Measurements from ENCODE around the gene OBSL1. TPM values are rescaled to one million over a fixed set of nuclear protein-coding genes. Genes with fewer than 3 reads are reported as not detected.

The OBSL1 gene
- total RNA-seq, 1 donor from 2014 or later = 122 TPM

GRCh38 chr2:219551441-219552381 lies 19.6 kb downstream of the OBSL1 start:
- peaks cover 16% of the 10 kb centered on the region for H3K27me3 Mint-ChIP-seq (ENCODE audit: low read depth)
- no peaks in the 10 kb centered on the region for H3K9me3 Mint-ChIP-seq
- H3K27ac Mint-ChIP-seq (ENCODE audit: unreplicated experiment) = no peak overlapping the region
- H3K4me3 Mint-ChIP-seq = peak overlapping the region; percentile 88
- no peak for DNase-seq (ENCODE audit: low read depth, low spot score)
- peaks cover 3% of the 10 kb centered on the region for H3K36me3 Mint-ChIP-seq (ENCODE audit: low read depth)
- TF ChIP-seq CTCF (conservative IDR thresholded peaks at IDR 0.05) = no peak
- H3K4me1 Mint-ChIP-seq = peaks cover 20% of the 10 kb centered on the region

GRCh38 chr2:219549619-219550018 lies 21.7 kb downstream of the OBSL1 start:
- Mint-ChIP-seq H3K27me3 (ENCODE audit: low read depth) (peaks cover 16% of the 10 kb centered on the region), H3K4me3 (peak overlapping the region; percentile 72), H3K36me3 (ENCODE audit: low read depth) (peaks cover 3% of the 10 kb centered on the region), H3K9me3 (no peaks in the 10 kb centered on the region), H3K4me1 (peaks cover 33% of the 10 kb centered on the region), H3K27ac (ENCODE audit: unreplicated experiment) (no peak overlapping the region)
- no peak for DNase-seq (ENCODE audit: low read depth, low spot score)
- no peak for TF ChIP-seq CTCF (conservative IDR thresholded peaks at IDR 0.05)

GRCh38 chr2:219548990-219549389 lies 22.3 kb downstream of the OBSL1 start:
- H3K4me3 Mint-ChIP-seq = peak overlapping the region; percentile 72
- TF ChIP-seq CTCF (conservative IDR thresholded peaks at IDR 0.05) = no peak
- H3K4me1 Mint-ChIP-seq = peaks cover 39% of the 10 kb centered on the region
- no peak for DNase-seq (ENCODE audit: low read depth, low spot score)
- no peak overlapping the region for H3K27ac Mint-ChIP-seq (ENCODE audit: unreplicated experiment)
- peaks cover 14% of the 10 kb centered on the region for H3K27me3 Mint-ChIP-seq (ENCODE audit: low read depth)
- peaks cover 3% of the 10 kb centered on the region for H3K36me3 Mint-ChIP-seq (ENCODE audit: low read depth)
- H3K9me3 Mint-ChIP-seq = no peaks in the 10 kb centered on the region

- Mint-ChIP-seq H3K27ac (ENCODE audit: unreplicated experiment) (no peak overlapping the region), H3K4me3 (peak overlapping the region; percentile 66), H3K9me3 (no peaks in the 10 kb centered on the region), H3K27me3 (ENCODE audit: low read depth) (peaks cover 4% of the 10 kb centered on the region), H3K4me1 (peaks cover 38% of the 10 kb centered on the region), H3K36me3 (ENCODE audit: low read depth) (peaks cover 3% of the 10 kb centered on the region)
- no peak for TF ChIP-seq CTCF (conservative IDR thresholded peaks at IDR 0.05)
- DNase-seq (ENCODE audit: low read depth, low spot score) = no peak
Observed at GRCh38 chr2:219547621-219548020, 23.7 kb downstream of the OBSL1 start.

- H3K27ac Mint-ChIP-seq (ENCODE audit: unreplicated experiment) = no peak overlapping the region
- no peak for TF ChIP-seq CTCF (conservative IDR thresholded peaks at IDR 0.05)
- peak overlapping the region; percentile 79 for H3K4me3 Mint-ChIP-seq
Observed at GRCh38 chr2:219545943-219546352, 25.4 kb downstream of the OBSL1 start.

More at GRCh38 chr2:219545943-219546352, 25.4 kb downstream of the OBSL1 start:
- DNase-seq (ENCODE audit: low read depth, low spot score) = no peak
- Mint-ChIP-seq H3K9me3 (no peaks in the 10 kb centered on the region), H3K27me3 (ENCODE audit: low read depth) (peaks cover 2% of the 10 kb centered on the region), H3K36me3 (ENCODE audit: low read depth) (peaks cover 3% of the 10 kb centered on the region), H3K4me1 (peaks cover 41% of the 10 kb centered on the region)

All from neural crest cell (in vitro differentiated cells).